OCI-LY7 (cell line): ENCODE data around the gene RAD23A. TPM values are rescaled to one million over a fixed set of nuclear protein-coding genes. Genes with fewer than 3 reads are reported as not detected.
"Not testable (repeated sequence)": the region's sequence is repeated elsewhere in the genome, so short reads cannot be mapped to it uniquely, and the experiment has no call there.

Experiments used
- BruUV-seq: library from RNA; stranded (reverse); fragments of 400-500 nt; replicated peaks from 2 replicates; lab custom pipeline; 2021; lab: Mats Ljungman, UMichigan
- CTCF ChIA-PET: fragments of 300-600 bp; sonication (Branson Sonifier 250); formaldehyde crosslinking; loops from one replicate; lab custom pipeline; 2022; ENCODE audit warnings: antibody characterized with exemption; ENCODE audit not compliant: unreplicated experiment; lab: Charles Lee
- POLR2A ChIA-PET: fragments of 300-600 bp; sonication (Branson Sonifier 250); formaldehyde crosslinking; loops from one replicate; lab custom pipeline; 2022; ENCODE audit warnings: antibody characterized with exemption; lab: Charles Lee
- DNase-seq: peaks from one replicate; pipeline ENCODE4 v3.0.0-alpha.2; 2015; ENCODE audit warnings: low spot score
- H2AFZ ChIP-seq: fragments of 200-600 bp; sonication (generic), shearing (Covaris generic); 2 replicates; pipeline ENCODE4 v1.6.1; 2014; ENCODE audit warnings: mild to moderate bottlenecking, antibody characterized with exemption, low read length, moderate library complexity
- H3K27ac ChIP-seq: fragments of 200-600 bp; sonication (generic); 2 replicates; pipeline ENCODE4 v1.5.1; 2014; ENCODE audit warnings: mixed run types, low read depth, mild to moderate bottlenecking, moderate library complexity, low read length, inconsistent platforms; ENCODE audit not compliant: poor library complexity, severe bottlenecking
- H3K36me3 ChIP-seq: fragments of 200-600 bp; sonication (generic); 2 replicates; pipeline ENCODE4 v1.6.1; 2014; ENCODE audit warnings: mild to moderate bottlenecking, antibody characterized with exemption, low read length, moderate library complexity, mixed read lengths; ENCODE audit not compliant: insufficient read depth
- H3K4me1 ChIP-seq: fragments of 200-600 bp; sonication (generic); 2 replicates; pipeline ENCODE4 v1.5.1; 2014; ENCODE audit warnings: mild to moderate bottlenecking, low read length; ENCODE audit not compliant: insufficient read depth, poor library complexity, severe bottlenecking
- H3K4me2 ChIP-seq: fragments of 200-600 bp; sonication (generic); 2 replicates; pipeline ENCODE4 v1.6.1; 2014; ENCODE audit warnings: mild to moderate bottlenecking, low read length
- H3K4me3 ChIP-seq: fragments of 200-600 bp; sonication (generic); 2 replicates; pipeline ENCODE4 v1.5.1; 2014; ENCODE audit warnings: mild to moderate bottlenecking, low read depth, low read length; ENCODE audit not compliant: poor library complexity, severe bottlenecking
- H3K79me2 ChIP-seq: fragments of 200-600 bp; sonication (generic); 2 replicates; pipeline ENCODE4 v1.6.1; 2016; ENCODE audit warnings: low read depth, mild to moderate bottlenecking, low read length, moderate library complexity, mixed read lengths; ENCODE audit not compliant: insufficient read depth
- H3K9me2 ChIP-seq: fragments of 200-600 bp; sonication (generic); 2 replicates; pipeline ENCODE4 v1.6.1; 2016; ENCODE audit warnings: mild to moderate bottlenecking, low read length, mixed read lengths; ENCODE audit not compliant: insufficient read depth
- H3K9me3 ChIP-seq: fragments of 200-600 bp; sonication (generic); 2 replicates; pipeline ENCODE4 v1.6.1; 2014; ENCODE audit warnings: mild to moderate bottlenecking, mixed run types, low read length, mixed read lengths
- H4K20me1 ChIP-seq: fragments of 200-600 bp; sonication (generic); 2 replicates; pipeline ENCODE4 v1.6.1; 2014; ENCODE audit warnings: mild to moderate bottlenecking, antibody characterized with exemption, low read length, moderate library complexity, mixed read lengths; ENCODE audit not compliant: insufficient read depth
- EZH2phosphoT487 ChIP-seq: fragments of 200-600 bp; sonication (generic); IDR thresholded peaks from 2 replicates; pipeline ENCODE4 v1.6.1; 2018; ENCODE audit warnings: low read depth, borderline replicate concordance, mild to moderate bottlenecking, mixed run types, antibody characterized with exemption, low read length, moderate library complexity, mixed read lengths
- intact Hi-C: fragments of 100-400 bp; cut with micrococcal nuclease; formaldehyde crosslinking; loops from one replicate; pipeline ENCODE4 v1.10.0; 2022; ENCODE audit not compliant: unreplicated experiment
- total RNA-seq, 2 experiments: library from RNA; depleted of rRNA in 1 of 2; stranded (reverse); fragments of >200 nt in 1 of 2; shearing (Covaris generic) in 1 of 2; gene quantifications; 2 replicates each; pipeline ENCODE4 v1.2.3, GENCODE V29; 2014 to 2022
- TF ChIP-seq, protein P1 (sequence below): fragments of 200-600 bp; sonication (generic); conservative IDR thresholded peaks from 2 replicates; pipeline ENCODE4 v1.5.1; 2014; ENCODE audit warnings: mild to moderate bottlenecking, antibody characterized with exemption, low read length, moderate library complexity, mixed read lengths

RAD23A gene
- total RNA-seq, 2 experiments from 2014 or later: 171 to 237 TPM

DNA sequence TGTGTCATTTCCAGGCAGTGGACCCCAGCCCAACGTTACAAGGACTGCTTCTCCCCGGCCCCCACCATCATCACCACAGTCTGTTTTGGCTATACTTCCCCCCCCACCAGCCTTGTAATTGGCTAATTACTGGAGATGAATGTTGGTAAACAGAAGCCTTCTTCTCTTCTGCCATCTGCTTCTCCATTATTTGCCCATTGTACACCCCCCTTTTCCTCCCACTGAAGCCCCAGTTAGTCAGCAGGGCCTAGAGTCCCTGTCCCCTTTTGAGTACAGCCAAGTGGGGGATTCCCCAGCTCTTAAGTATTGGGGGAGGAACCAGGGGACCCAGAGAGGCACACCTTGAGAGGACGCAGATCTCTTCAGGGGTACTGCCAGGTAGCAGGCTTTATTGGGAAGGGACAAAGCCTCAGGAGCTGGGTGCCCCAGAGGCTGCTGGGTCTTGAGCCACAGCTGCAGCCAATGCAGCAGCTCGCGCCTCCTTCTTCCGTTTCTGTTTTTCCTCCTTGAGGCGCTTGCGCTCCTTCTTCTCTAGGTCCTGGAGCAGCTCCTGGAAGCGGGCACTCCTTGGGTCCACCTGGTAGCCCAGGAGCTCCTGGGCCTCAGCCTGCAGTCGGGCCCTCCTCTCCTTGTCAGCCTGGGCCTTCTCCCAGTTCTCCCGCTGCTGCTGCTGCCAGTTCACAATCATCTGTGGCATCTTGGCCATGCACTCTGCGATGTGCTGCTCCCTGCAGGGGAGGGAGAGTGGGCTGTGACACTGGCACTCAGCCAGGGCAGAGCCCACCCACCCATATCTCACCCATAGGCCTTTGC is 8.3 kb downstream of the RAD23A start:
- BruUV-seq: no TSS peak
- TF ChIP-seq, protein P1, sequence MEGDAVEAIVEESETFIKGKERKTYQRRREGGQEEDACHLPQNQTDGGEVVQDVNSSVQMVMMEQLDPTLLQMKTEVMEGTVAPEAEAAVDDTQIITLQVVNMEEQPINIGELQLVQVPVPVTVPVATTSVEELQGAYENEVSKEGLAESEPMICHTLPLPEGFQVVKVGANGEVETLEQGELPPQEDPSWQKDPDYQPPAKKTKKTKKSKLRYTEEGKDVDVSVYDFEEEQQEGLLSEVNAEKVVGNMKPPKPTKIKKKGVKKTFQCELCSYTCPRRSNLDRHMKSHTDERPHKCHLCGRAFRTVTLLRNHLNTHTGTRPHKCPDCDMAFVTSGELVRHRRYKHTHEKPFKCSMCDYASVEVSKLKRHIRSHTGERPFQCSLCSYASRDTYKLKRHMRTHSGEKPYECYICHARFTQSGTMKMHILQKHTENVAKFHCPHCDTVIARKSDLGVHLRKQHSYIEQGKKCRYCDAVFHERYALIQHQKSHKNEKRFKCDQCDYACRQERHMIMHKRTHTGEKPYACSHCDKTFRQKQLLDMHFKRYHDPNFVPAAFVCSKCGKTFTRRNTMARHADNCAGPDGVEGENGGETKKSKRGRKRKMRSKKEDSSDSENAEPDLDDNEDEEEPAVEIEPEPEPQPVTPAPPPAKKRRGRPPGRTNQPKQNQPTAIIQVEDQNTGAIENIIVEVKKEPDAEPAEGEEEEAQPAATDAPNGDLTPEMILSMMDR: no peak
- TF ChIP-seq EZH2phosphoT487: no peak

DNA sequence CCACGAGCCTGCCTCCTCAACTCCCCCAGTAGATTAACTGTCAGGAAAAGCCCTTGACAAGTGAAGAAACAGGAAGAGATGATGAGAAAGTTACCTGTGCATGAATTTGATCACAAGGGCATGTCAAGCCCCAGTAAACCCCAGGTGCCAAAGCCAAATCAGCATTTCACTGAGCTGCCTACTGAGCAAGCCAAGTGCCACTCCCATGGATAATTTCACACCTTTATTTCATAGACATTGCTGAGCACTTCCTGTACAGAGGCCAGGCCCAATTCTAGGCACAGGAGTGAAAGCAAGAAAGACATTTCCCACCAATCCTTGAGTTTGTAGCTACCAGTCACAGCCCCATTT is 8.9 kb downstream of the RAD23A start:
- ChIA-PET POLR2A (interaction anchor here (1.5 kb wide), 1 partner anchor 11 kb away, joined by 3 read pairs; no protein-coding TSS in a partner anchor), CTCF (no interaction called here)
- no TSS peak for BruUV-seq
- peak; percentile 58 for DNase-seq
- no peaks in the 10 kb centered on the region for H3K9me2 ChIP-seq
- H3K9me3 ChIP-seq: no peaks in the 10 kb centered on the region
- H3K79me2 ChIP-seq: peaks cover 35% of the 10 kb centered on the region; the same call in 1 of the 2 replicates
- H3K36me3 ChIP-seq: peaks cover 57% of the 10 kb centered on the region
- H3K27ac ChIP-seq: peak overlapping the region; percentile 84
- TF ChIP-seq EZH2phosphoT487: no peak
- peaks cover 38% of the 10 kb centered on the region for H3K4me1 ChIP-seq
- H3K4me2 ChIP-seq: peak overlapping the region; percentile 56
- intact Hi-C loops: no loop called here
- H3K4me3 ChIP-seq: peak overlapping the region; percentile 78
- no peaks in the 10 kb centered on the region for H4K20me1 ChIP-seq
- H2AFZ ChIP-seq: no peak overlapping the region

More for the DNA sequence above, 8.3 kb downstream of the RAD23A start:
- H3K4me1 ChIP-seq: peaks cover 38% of the 10 kb centered on the region
- POLR2A ChIA-PET: interaction anchor here (1.5 kb wide), 1 partner anchor 11 kb away, joined by 3 read pairs; no protein-coding TSS in a partner anchor
- intact Hi-C loops: no loop called here
- peak overlapping the region; percentile 78 for H3K4me3 ChIP-seq
- H3K36me3 ChIP-seq: peaks cover 63% of the 10 kb centered on the region
- CTCF ChIA-PET: no interaction called here
- peak overlapping the region; percentile 56 for H3K4me2 ChIP-seq
- H3K27ac ChIP-seq: peak overlapping the region; percentile 84
- H2AFZ ChIP-seq: no peak overlapping the region
- H3K9me3 ChIP-seq: no peaks in the 10 kb centered on the region
- no peaks in the 10 kb centered on the region for H4K20me1 ChIP-seq
- H3K79me2 ChIP-seq: peaks cover 35% of the 10 kb centered on the region; the same call in 1 of the 2 replicates
- no peaks in the 10 kb centered on the region for H3K9me2 ChIP-seq
- no peak for DNase-seq

DNA sequence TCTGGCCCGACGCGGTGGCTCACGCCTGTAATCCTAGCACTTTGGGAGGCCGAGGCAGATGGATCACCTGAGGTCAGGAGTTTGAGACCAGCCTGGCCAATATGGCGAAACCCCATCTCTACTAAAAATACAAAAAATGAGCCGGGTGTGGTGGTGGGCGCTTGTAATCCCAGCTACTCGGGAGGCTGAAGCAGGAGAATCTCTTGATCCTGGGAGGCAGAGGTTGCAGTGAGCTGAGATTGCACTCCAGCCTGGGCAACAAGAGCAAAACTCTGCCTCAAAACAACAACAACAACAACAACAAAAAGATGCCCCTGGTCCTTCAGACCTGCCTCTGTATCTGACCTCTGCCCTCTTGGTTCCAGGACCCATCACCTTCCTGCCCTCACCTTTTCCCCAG is 9.9 kb downstream of the RAD23A start:
- POLR2A ChIA-PET: interaction anchor here (0.9 to 1.5 kb wide), 2 partner anchors 9 to 10 kb away, joined by 3 to 4 read pairs; no protein-coding TSS in a partner anchor
- DNase-seq, CTCF ChIA-PET, H3K9me2 ChIP-seq, H3K9me3 ChIP-seq, BruUV-seq, H2AFZ ChIP-seq, H4K20me1 ChIP-seq: not testable (repeated sequence)
- intact Hi-C loops: loop anchor here (5.0 kb wide), 1 partner anchor 63 kb away; the partner anchor contains the start of gene GCDH
- H3K27ac ChIP-seq: peak overlapping the region; percentile 84
- H3K79me2 ChIP-seq: peaks cover 35% of the 10 kb centered on the region; the same call in 1 of the 2 replicates
- peak overlapping the region; percentile 56 for H3K4me2 ChIP-seq
- H3K4me3 ChIP-seq: peak overlapping the region; percentile 78
- peaks cover 47% of the 10 kb centered on the region for H3K36me3 ChIP-seq
- H3K4me1 ChIP-seq: peaks cover 38% of the 10 kb centered on the region
